ENCODE data around the gene RPS27.

GRCh38 chr1:153968408-153968807 lies 22.2 kb upstream of the RPS27 start:
- TF ChIP-seq EZH2 (IDR thresholded peaks at IDR 0.05; ENCODE audit: low read length, unreplicated experiment) (no peak), CTCF (conservative IDR thresholded peaks at IDR 0.05; ENCODE audit: low read depth, low read length) (no peak)
